Measurements from ENCODE around the gene PMP22.

- TF ChIP-seq CTCF (conservative IDR thresholded peaks at IDR 0.05): no peak
- TF ChIP-seq ZFX (IDR thresholded peaks at IDR 0.05): no peak
These were observed 85.0 kb downstream of the PMP22 start for GRCh38 chr17:15180121-15180561.
